K562 (cell line): ENCODE measurements around the gene C6orf47. TPM values are rescaled to one million over a fixed set of nuclear protein-coding genes. Genes with fewer than 3 reads are reported as not detected.

Experiments
- BRD9 ChIP-seq: fragments of 450-650 bp; IDR thresholded peaks from 2 replicates; pipeline ENCODE4 v1.6.1; 2018; ENCODE audit warnings: low read depth; ENCODE audit not compliant: partially characterized antibody
- CREM ChIP-seq: IDR thresholded peaks from 2 replicates; pipeline ENCODE4 v1.6.1; 2014; ENCODE audit warnings: antibody characterized with exemption, low read depth
- DPF2 ChIP-seq: fragments of 450-650 bp; IDR thresholded peaks from 2 replicates; pipeline ENCODE4 v1.6.1; 2016
- ELF4 ChIP-seq: fragments of 450-650 bp; formaldehyde crosslinking; IDR thresholded peaks from 2 replicates; pipeline ENCODE4 v1.4.0; 2022; ENCODE audit warnings: missing genetic modification characterization
- FOXP4 ChIP-seq: sonication (generic); formaldehyde crosslinking; IDR thresholded peaks from 2 replicates; pipeline ENCODE4 v1.8.0; 2022; ENCODE audit warnings: mild to moderate bottlenecking, missing genetic modification reagents, borderline replicate concordance
- NFXL1 ChIP-seq: fragments of 450-650 bp; formaldehyde crosslinking; IDR thresholded peaks from 2 replicates; pipeline ENCODE4 v1.4.0; 2021; ENCODE audit warnings: mild to moderate bottlenecking
- PBX2 ChIP-seq, 2 experiments: IDR thresholded peaks in 1 of 2; conservative IDR thresholded peaks in 1 of 2; 2 replicates each; pipeline ENCODE4 v1.6.1; 2016; ENCODE audit warnings: low read depth in 2 of 2, mild to moderate bottlenecking in 1 of 2, missing compliant biosample characterization in 1 of 2, missing genetic modification characterization in 1 of 2, moderate library complexity in 1 of 2
- PHF21A ChIP-seq: fragments of 450-650 bp; IDR thresholded peaks from 2 replicates; pipeline ENCODE4 v1.6.1; 2017; ENCODE audit warnings: low read depth, borderline replicate concordance
- PRDM10 ChIP-seq: fragments of 450-650 bp; IDR thresholded peaks from 2 replicates; pipeline ENCODE4 v1.6.1; 2018; ENCODE audit not compliant: partially characterized antibody
- RBM25 ChIP-seq: fragments of 200-400 bp; formaldehyde crosslinking; IDR thresholded peaks from 2 replicates; pipeline ENCODE4 v1.6.1; 2018; ENCODE audit warnings: low read length, low read depth, moderate library complexity; ENCODE audit not compliant: severe bottlenecking
- RREB1 ChIP-seq: fragments of 250-450 bp; sonication (Bioruptor Pico); IDR thresholded peaks from 2 replicates; pipeline ENCODE4 v1.4.0; 2020
- SAFB ChIP-seq: fragments of 200-400 bp; formaldehyde crosslinking; IDR thresholded peaks from 2 replicates; pipeline ENCODE4 v1.6.1; 2017; ENCODE audit warnings: low read depth, low read length, borderline replicate concordance
- SMARCE1 ChIP-seq: fragments of 450-650 bp; IDR thresholded peaks from 2 replicates; pipeline ENCODE4 v1.7.1; 2016; ENCODE audit warnings: mild to moderate bottlenecking
- STAT5A ChIP-seq: IDR thresholded peaks from 2 replicates; pipeline ENCODE4 v1.6.1; 2012; ENCODE audit warnings: low read length, inconsistent platforms, borderline replicate concordance
- polyA plus RNA-seq, 8 experiments: library from polyadenylated mRNA; depleted of rRNA in 4 of 8; stranded (reverse) in 5 of 8; unstranded in 3 of 8; fragments of >200 nt; fragmentation: Nextera tagmentation in 2 of 8; fragmentation: Illumina TruSeq in 1 of 8; extraction: Ambion mirVana in 2 of 8; extraction: Trizol in 1 of 8; gene quantifications; 2 replicates each; pipeline versions ENCODE4 v1.2.1 to v1.2.3, GENCODE V29; 2011 to 2014; ENCODE audit warnings: inconsistent platforms in 1 of 8, missing spikeins in 1 of 8
- total RNA-seq, 7 experiments: library from RNA; depleted of rRNA in 6 of 7; stranded (reverse); fragments of >200 nt in 6 of 7; fragmentation: Illumina TruSeq in 2 of 7; extraction: Trizol in 2 of 7; gene quantifications; 2 replicates each; pipeline versions ENCODE4 v1.2.1 to v1.2.3, GENCODE V29; 2011 to 2021; ENCODE audit warnings: low replicate concordance in 1 of 7

The C6orf47 gene
- total and polyA plus RNA-seq, 9 of the 15 experiments (the other 6 are each of a cell fraction or from before 2014, with no cell fraction given) = 0.14 to 43.8 (median 27.0) TPM

- TF ChIP-seq FOXP4 (CRISPR knock-in tag) = no peak
- peak; percentile 52; the same call in 1 of the 2 replicates for TF ChIP-seq SMARCE1
- no peak for TF ChIP-seq SAFB
- TF ChIP-seq RREB1 (CRISPR knock-in tag) = 0 out of 2 replicates have a peak, but pooled peaks have one; percentile 64
- TF ChIP-seq RBM25 = no peak
- TF ChIP-seq CREM = 0 out of 2 replicates have a peak, but pooled peaks have one; percentile 44
- TF ChIP-seq PBX2 (CRISPR knock-in tag; IDR thresholded peaks at IDR 0.05; ENCODE audit: low read depth) = no peak
- no peak for TF ChIP-seq PBX2 (tag; conservative IDR thresholded peaks at IDR 0.05; ENCODE audit: low read depth)
- 0 out of 2 replicates have a peak, but pooled peaks have one; percentile 43 for TF ChIP-seq NFXL1
- TF ChIP-seq DPF2 = peak; percentile 87
- TF ChIP-seq STAT5A = no peak
- TF ChIP-seq BRD9 = no peak
- peak; percentile 65 for TF ChIP-seq PRDM10
- TF ChIP-seq PHF21A = peak; percentile 32; the same call in 1 of the 2 replicates
- TF ChIP-seq ELF4 (CRISPR knock-in tag) = peak; percentile 81; the same call in 1 of the 2 replicates
Measured at GRCh38 chr6:31686483-31686882, 25.9 kb upstream of the C6orf47 start (continued).
